Prostate gland (tissue), 2 donors: ENCODE measurements around the gene SH3GLB1. TPM values are rescaled to one million over a fixed set of nuclear protein-coding genes. Genes with fewer than 3 reads are reported as not detected.

Experiments used
- DNase-seq: peaks from one replicate; pipeline ENCODE4 v3.0.0-alpha.2; 2019; ENCODE audit warnings: low spot score
- H3K27ac ChIP-seq, 2 donors: fragments of 200-600 bp; sonication (generic); 2 replicates each; pipeline ENCODE4 v1.5.1; 2017 to 2019
- H3K27me3 ChIP-seq: fragments of 200-600 bp; sonication (generic); replicated peaks from 2 replicates; pipeline ENCODE4 v1.5.1; 2019; ENCODE audit not compliant: insufficient read depth
- H3K36me3 ChIP-seq, 2 donors: fragments of 200-600 bp; sonication (generic); 1 replicate in 1 of 2; 2 replicates in 1 of 2; pipeline versions ENCODE4 v1.5.1 to v1.8.1; 2017 to 2019
- H3K4me1 ChIP-seq: fragments of 200-600 bp; sonication (generic); replicated peaks from 2 replicates; pipeline ENCODE4 v1.5.1; 2019
- H3K4me3 ChIP-seq, 2 donors: fragments of 200-600 bp; sonication (generic); 2 replicates each; pipeline ENCODE4 v1.5.1; 2017 to 2019
- H3K9me3 ChIP-seq: fragments of 200-600 bp; sonication (generic); 2 replicates; pipeline ENCODE4 v1.5.1; 2017
- CTCF ChIP-seq, 4 experiments: fragments of 200-600 bp in 2 of 4; fragments of 450-650 bp in 2 of 4; sonication (generic) in 2 of 4; IDR thresholded peaks; 1 replicate in 3 of 4; 2 replicates in 1 of 4; pipeline ENCODE4 v1.5.1; 2016 to 2019; ENCODE audit warnings: antibody characterized with exemption in 4 of 4, mild to moderate bottlenecking in 2 of 4, moderate library complexity in 2 of 4
- POLR2A ChIP-seq: fragments of 450-650 bp; IDR thresholded peaks from one replicate; pipeline ENCODE4 v1.6.1; 2016; ENCODE audit warnings: antibody characterized with exemption, mild to moderate bottlenecking
- POLR2AphosphoS5 ChIP-seq: sonication (generic); formaldehyde crosslinking; IDR thresholded peaks from one replicate; pipeline ENCODE4 v1.6.1; 2017; ENCODE audit warnings: antibody characterized with exemption
- WGBS: methylation state at CpG from one replicate; pipeline ENCODE4 v1.1.5; 2018; 5-methylcytosine and 5-hydroxymethylcytosine counted together
- intact Hi-C: fragments of 100-400 bp; cut with DNase I; formaldehyde crosslinking; loops from one replicate; pipeline ENCODE4 v1.14.2; 2022
- total RNA-seq, 2 donors: library from RNA; depleted of rRNA; stranded (reverse); fragments of >200 nt; gene quantifications; one replicate each; pipeline ENCODE4 v1.1.0, GENCODE V29; 2016

Gene SH3GLB1
- total RNA-seq, 2 donors from 2014 or later, result 26.9 to 44.0 TPM

GRCh38 chr1:86703696-86704457 lies 499 bp upstream of the SH3GLB1 start:
- no peak for TF ChIP-seq CTCF (IDR thresholded peaks at IDR 0.05)
- no peak for TF ChIP-seq POLR2AphosphoS5
- no peak for TF ChIP-seq POLR2A
- WGBS, result 3% methylated on average over 34 of the region's 34 CpGs
- no peaks in the 10 kb centered on the region for H3K9me3 ChIP-seq
- H3K27me3 ChIP-seq, result no peaks in the 10 kb centered on the region
- no peaks in the 10 kb centered on the region for H3K36me3 ChIP-seq
- intact Hi-C loops, result loop anchor here (10.0 kb wide), 6 partner anchors 71 to 381 kb away; partner anchors contain the start of genes HS2ST1, ODF2L and SELENOF
- H3K27ac ChIP-seq, result peak overlapping the region; percentile 96 to 98
- no peaks in the 10 kb centered on the region for H3K4me1 ChIP-seq
- H3K4me3 ChIP-seq, result peak overlapping the region; percentile 86 to 95
- DNase-seq, result no peak

GRCh38 chr1:86704972-86705664 lies 742 bp downstream of the SH3GLB1 start:
- WGBS, result under 1% methylated on average over 41 of the region's 41 CpGs
- Histone ChIP-seq H3K4me1 (no peaks in the 10 kb centered on the region), H3K27ac (peak overlapping the region; percentile 96 to 98), H3K4me3 (peak overlapping the region; percentile 86 to 95), H3K36me3 (no peaks in the 10 kb centered on the region), H3K9me3 (no peaks in the 10 kb centered on the region), H3K27me3 (no peaks in the 10 kb centered on the region)
- TF ChIP-seq POLR2A (no peak), POLR2AphosphoS5 (peak; percentile 4)
- intact Hi-C loops, result loop anchor here (10.0 kb wide), 6 partner anchors 70 to 380 kb away; partner anchors contain the start of genes HS2ST1, ODF2L and SELENOF
- DNase-seq, result peak; percentile 40

- H3K9me3 ChIP-seq, result no peaks in the 10 kb centered on the region
- no peaks in the 10 kb centered on the region for H3K36me3 ChIP-seq
- intact Hi-C loops, result loop anchor here (10.0 kb wide), 6 partner anchors 69 to 379 kb away; partner anchors contain the start of genes HS2ST1, ODF2L and SELENOF
- WGBS, result 0% methylated on average over 4 of the region's 4 CpGs
- H3K27me3 ChIP-seq, result no peaks in the 10 kb centered on the region
- TF ChIP-seq POLR2AphosphoS5 (no peak), POLR2A (no peak), CTCF (IDR thresholded peaks at IDR 0.05) (no peak)
- DNase-seq, result peak; percentile 6
- peak overlapping the region; percentile 96 to 98 for H3K27ac ChIP-seq
- peak overlapping the region; percentile 86 to 95 for H3K4me3 ChIP-seq
- H3K4me1 ChIP-seq, result no peaks in the 10 kb centered on the region
Observed at GRCh38 chr1:86705665-86705985, 1.2 kb downstream of the SH3GLB1 start.

GRCh38 chr1:86706018-86706635 lies 1.8 kb downstream of the SH3GLB1 start:
- 4% methylated on average over 2 of the region's 2 CpGs for WGBS
- no peaks in the 10 kb centered on the region for H3K4me1 ChIP-seq
- H3K27ac ChIP-seq, result peak overlapping the region; percentile 96 to 98

More at GRCh38 chr1:86706018-86706635, 1.8 kb downstream of the SH3GLB1 start:
- H3K36me3 ChIP-seq, result no peaks in the 10 kb centered on the region
- H3K4me3 ChIP-seq, result peak overlapping the region; percentile 86 to 95
- no peaks in the 10 kb centered on the region for H3K9me3 ChIP-seq
- no peak for TF ChIP-seq POLR2A
- TF ChIP-seq CTCF (IDR thresholded peaks at IDR 0.05), result no peak
- no peak for TF ChIP-seq POLR2AphosphoS5
- no peaks in the 10 kb centered on the region for H3K27me3 ChIP-seq
- intact Hi-C loops, result loop anchor here (10.0 kb wide), 6 partner anchors 69 to 379 kb away; partner anchors contain the start of genes HS2ST1, ODF2L and SELENOF
- DNase-seq, result no peak
